Adipose tissue (tissue), 3 donors: ENCODE measurements around the gene CUL1. TPM values are rescaled to one million over a fixed set of nuclear protein-coding genes. Genes with fewer than 3 reads are reported as not detected.

Experiments used
- H3K27ac ChIP-seq: one replicate; pipeline ENCODE4 v1.5.1; 2013; ENCODE audit warnings: low read depth, low read length
- WGBS, 3 donors: extraction: QIAGEN DNeasy Blood & Tissue Kit; methylation state at CpG; one replicate each; pipeline ENCODE4 v1.1.7; 2013; 5-methylcytosine and 5-hydroxymethylcytosine counted together
- polyA plus RNA-seq, 3 donors: library from polyadenylated mRNA; stranded (reverse); fragments of 200-250 nt; gene quantifications; one replicate each; pipeline ENCODE4 v1.2.3, GENCODE V29; 2013
- donor health status: healthy with polysubstance abuse.
- donor health status: Bipolar disorder and iron deficiency.
- donor health status: healthy.

CUL1 gene
- polyA plus RNA-seq, 3 donors, result 14.1 to 37.3 (median 30.4) TPM

DNA sequence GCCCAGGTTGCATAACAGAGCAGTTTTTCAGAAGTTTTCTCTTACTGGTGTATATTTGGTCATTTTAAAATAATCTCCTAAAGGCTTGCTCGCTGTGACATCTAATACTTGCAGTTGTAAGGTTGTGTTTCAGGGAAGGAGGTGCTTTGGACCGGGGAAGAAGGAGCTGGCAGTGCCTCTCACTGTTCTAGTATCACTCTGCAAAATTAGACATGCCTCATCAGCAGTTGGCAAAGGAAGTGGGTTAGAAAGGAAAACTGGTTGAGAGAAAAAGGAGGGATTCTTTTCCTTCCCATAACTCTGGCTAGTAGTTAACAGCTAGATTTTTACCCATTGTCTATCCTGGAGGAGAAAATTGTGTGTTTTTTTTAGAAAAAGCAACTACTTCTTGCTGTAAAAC, 34.8 kb downstream of the CUL1 start:
- 66 to 93% (median 81%) methylated on average over 2 of the region's 2 CpGs for WGBS, 3 donors
- H3K27ac ChIP-seq, result no peak overlapping the region

- WGBS, 3 donors, result 74 to 93% (median 93%) methylated on average over 11 of the region's 11 CpGs
- no peak overlapping the region for H3K27ac ChIP-seq
Measured at GRCh38 chr7:148735141-148735540, 36.4 kb downstream of the CUL1 start.

GRCh38 chr7:148735967-148736366, 37.3 kb downstream of the CUL1 start:
- WGBS, 3 donors, result 94 to 97% (median 95%) methylated on average over 3 of the region's 3 CpGs
- H3K27ac ChIP-seq, result no peak overlapping the region

GRCh38 chr7:148738737-148739535, 40.2 kb downstream of the CUL1 start:
- 90 to 92% (median 91%) methylated on average over 14 of the region's 14 CpGs for WGBS, 3 donors

DNA sequence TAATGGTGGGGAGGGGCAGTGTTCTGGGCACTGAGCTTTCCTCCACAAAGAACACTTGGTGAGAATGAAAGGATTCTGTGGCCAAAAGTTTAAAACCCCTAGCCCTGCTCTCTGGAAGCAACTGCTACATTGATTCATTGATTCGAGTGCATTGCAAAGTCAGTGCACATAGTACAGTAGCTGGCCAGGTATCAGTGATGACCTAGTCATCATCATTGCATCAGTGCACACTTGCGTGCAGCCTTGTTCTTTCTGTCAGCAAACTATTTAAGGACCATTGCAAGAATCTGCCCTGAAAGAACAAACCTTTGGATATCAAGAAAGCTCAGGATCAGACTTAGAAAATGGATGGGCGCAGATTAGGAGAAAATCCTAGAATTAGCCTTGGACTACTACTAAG, 47.4 kb downstream of the CUL1 start:
- 84 to 94% (median 90%) methylated on average over 3 of the region's 3 CpGs for WGBS, 3 donors
- H3K27ac ChIP-seq, result no peak overlapping the region

More at GRCh38 chr7:148738737-148739535, 40.2 kb downstream of the CUL1 start:
- H3K27ac ChIP-seq, result no peak overlapping the region

DNA sequence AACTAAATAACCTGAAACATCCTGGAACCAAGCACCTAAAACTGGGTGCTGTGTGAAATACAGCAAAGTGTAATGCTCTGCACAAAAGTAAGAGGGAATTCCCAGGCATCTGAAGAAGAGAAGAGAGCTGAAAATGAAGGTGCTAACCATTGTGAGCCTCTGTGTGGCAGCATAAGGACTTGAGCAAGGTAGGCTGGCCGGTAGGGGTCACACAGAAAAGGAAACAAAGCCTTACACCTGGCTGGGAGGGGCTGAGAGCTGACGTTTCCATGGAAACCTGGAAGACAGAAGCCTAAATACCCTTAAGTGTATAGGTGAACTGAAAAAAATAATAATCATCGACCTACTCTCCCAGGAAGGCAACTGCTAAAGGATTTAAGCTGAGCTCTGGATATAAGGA, 48.6 kb downstream of the CUL1 start:
- no peak overlapping the region for H3K27ac ChIP-seq
- WGBS, 3 donors, result 29 to 61% (median 45%) methylated on average over 3 of the region's 3 CpGs

GRCh38 chr7:148750442-148751355, 52.0 kb downstream of the CUL1 start:
- H3K27ac ChIP-seq, result no peak overlapping the region
- 96 to 98% (median 97%) methylated on average over 8 of the region's 8 CpGs for WGBS, 3 donors

GRCh38 chr7:148753224-148753623, 54.5 kb downstream of the CUL1 start:
- 56 to 79% (median 73%) methylated on average over 4 of the region's 4 CpGs for WGBS, 3 donors
- no peak overlapping the region for H3K27ac ChIP-seq

GRCh38 chr7:148754912-148755311, 56.2 kb downstream of the CUL1 start:
- H3K27ac ChIP-seq, result no peak overlapping the region
- WGBS, 3 donors, result 81 to 89% (median 82%) methylated on average over 6 of the region's 6 CpGs

DNA sequence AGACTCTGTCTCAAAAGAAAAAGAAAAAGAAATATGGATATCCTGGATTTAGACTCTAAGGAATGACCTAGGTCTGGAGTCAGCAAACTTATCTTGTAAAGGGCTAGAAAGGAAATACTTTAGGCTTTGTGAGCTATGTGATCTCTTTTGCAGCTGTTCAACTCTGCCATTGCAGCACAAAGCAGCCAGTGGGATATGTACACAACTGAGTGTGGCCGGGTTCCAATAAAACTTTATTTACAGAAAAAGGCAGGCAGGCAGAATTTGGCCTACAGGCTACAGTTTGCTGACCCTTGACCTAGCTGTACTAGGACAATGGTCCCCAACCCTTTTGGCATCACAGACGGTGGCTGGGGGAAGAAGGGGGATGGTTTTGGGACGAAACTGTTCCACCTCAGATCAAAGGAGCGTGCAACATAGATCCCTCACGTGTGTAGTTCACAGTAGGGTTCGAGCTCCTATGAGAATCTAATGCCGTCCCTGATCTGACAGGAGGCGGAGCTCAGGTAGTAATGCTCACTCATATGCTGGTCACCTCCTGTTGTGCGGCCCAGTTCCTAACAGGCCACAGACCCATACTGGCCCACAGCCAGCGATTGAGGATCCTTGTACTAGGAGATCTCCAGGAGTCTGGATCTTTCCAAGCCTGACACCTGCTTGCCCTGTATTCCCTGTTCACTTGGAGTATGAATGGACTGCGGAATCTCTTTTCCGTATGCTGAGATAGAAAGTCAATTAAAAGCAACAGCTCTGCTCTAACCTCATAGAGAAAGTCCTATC, 63.0 kb downstream of the CUL1 start:
- H3K27ac ChIP-seq, result no peak overlapping the region
- 95 to 98% (median 95%) methylated on average over 12 of the region's 12 CpGs for WGBS, 3 donors

DNA sequence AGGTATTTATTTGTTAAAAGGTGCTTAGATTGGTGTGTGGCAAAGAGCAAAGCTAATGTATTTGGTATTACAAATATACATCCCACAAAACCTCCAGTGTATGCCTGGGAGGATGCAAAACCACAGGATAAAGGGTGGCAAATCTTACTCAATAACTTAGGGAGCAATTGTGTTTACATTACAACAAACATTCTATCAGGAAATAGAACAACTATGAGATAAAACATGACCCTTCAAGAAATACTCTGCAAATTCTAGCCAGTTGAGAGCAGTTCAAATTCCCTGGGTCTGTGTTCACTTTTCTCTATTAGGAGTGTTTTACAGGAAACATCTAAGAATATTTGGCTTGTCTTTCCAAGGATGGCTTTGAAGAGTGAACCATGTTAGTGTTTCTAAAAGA, 64.9 kb downstream of the CUL1 start:
- H3K27ac ChIP-seq, result no peak overlapping the region

DNA sequence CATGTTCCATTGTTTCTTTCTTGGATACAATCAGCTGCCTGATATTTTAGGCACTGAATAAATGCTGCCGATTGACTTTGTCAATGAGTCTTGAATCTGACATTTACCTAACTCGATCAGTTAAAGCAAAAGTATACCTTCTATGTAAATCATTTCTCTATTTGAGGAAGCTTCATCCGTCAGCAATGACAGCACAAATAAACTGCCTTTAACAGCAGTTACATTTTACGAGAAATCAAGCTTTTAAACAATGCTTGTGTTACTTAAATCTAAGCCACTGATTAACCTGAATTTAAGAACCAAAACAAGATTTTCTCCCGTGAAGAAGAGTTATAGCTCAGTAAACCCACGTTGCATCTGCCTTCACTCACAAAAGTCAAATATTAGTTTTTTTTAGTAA, 71.3 kb downstream of the CUL1 start:
- WGBS, 3 donors, result 49 to 86% (median 81%) methylated on average over 6 of the region's 6 CpGs
- no peak overlapping the region for H3K27ac ChIP-seq

DNA sequence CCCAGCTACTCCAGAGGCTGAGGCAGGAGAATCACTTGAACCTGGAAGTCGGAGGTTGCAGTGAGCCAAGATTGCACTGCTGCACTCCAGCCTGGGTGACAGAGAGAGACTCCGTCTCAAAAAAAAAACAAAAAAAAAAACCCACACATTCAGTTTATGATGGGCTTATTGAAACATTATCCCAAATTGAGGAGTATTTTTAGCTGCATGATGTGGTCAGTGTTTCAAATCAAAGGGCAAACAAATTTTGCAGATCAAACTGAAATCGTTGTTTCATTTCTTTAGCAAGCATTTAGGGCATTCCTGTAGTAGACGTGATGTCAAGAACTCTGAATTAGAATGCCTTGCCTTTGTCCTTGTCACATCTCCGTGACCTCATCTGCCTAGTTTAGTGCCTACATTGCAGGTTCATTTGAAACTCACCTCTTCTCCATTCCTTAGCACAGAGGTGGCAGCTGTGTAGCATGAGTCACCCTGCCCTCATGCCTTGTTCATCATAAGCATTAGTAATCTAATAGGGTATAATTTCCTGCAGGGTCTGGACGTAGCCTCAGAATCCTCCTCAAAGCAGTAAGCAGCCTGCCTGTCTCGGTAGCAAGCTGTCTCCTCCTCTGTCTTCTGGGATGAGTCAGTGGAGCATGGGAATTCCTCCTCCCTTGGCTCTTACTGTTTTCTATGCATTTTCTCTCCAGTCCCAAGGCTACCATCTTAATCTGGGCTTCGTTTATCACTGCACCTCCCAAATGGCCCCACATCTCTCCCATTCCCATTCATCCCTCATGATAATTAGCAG, 73.8 kb downstream of the CUL1 start:
- no peak overlapping the region for H3K27ac ChIP-seq
- 92 to 94% (median 93%) methylated on average over 8 of the region's 8 CpGs for WGBS, 3 donors

- 55 to 88% (median 57%) methylated on average over 10 of the region's 10 CpGs for WGBS, 3 donors
- H3K27ac ChIP-seq, result no peak overlapping the region
Measured at GRCh38 chr7:148773334-148773733, 74.6 kb downstream of the CUL1 start.

- 82 to 92% (median 86%) methylated on average over 1 of the region's 1 CpG for WGBS, 3 donors
- H3K27ac ChIP-seq, result no peak overlapping the region
Measured at GRCh38 chr7:148774471-148774870, 75.8 kb downstream of the CUL1 start.

DNA sequence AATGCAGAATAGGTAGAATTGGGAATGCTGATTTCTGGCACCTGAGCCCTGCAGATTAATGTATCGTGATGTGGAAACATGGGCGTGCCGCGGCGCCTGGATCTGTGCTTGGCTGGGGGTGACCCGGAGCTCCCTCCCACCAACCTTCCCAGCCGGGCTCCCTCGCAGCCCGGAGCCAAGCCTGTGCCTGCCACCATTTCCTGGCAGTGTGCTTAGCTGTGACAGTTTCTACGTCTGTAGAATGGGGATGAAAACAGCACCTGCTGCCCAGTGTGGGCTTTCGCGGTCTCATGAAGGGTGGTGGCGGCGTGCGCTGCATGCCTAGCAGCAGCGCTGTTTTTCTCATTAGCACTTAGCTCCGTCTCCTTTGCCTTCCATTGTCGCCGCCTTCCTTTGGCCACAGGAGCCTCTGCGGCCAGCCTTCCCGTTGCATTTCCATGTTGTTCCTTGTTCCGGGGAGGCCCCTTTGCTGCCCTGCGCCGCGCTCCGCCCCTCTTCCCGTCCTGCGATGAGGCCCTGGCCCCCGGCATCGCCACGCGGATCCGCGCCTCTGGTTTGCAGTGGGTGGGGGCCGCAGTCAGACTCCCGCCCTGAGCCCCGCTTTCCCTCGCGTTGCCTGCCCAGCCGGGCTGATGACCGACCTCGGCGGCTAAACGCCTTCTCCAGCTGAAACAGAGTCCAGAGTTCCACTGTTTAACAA, 84.2 kb downstream of the CUL1 start:
- WGBS, 3 donors, result 82 to 88% (median 86%) methylated on average over 42 to 44 of the region's 44 CpGs
- H3K27ac ChIP-seq, result no peak overlapping the region

DNA sequence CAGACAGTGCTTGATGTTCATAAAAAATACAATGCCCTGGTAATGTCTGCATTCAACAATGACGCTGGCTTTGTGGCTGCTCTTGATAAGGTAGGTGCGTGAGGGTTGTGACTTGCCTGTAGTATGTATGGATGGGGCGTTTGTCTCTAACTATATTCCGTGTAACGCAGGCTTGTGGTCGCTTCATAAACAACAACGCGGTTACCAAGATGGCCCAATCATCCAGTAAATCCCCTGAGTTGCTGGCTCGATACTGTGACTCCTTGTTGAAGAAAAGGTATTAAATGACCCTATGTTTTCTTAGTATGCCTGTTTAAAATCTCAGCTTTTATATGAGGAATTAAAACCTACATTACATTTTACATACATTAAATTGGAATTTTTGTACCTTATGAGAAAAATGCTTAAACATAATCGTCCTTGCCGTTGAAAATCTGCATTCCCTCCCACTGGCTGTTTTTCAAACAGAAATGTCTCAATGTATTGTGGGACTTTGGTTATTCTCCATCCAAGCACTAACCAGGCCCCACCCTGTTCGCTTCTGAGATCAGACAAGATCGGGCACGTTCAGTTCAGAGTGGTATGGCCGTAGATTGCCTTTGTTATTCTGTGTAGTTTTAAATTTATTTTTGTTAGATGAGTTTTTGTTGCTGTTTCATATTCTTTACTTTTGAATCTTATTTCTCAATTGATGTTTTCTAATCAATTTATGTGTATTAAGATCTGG, 85.3 kb downstream of the CUL1 start:
- 89 to 91% (median 89%) methylated on average over 15 of the region's 15 CpGs for WGBS, 3 donors

More for the DNA sequence above, 85.3 kb downstream of the CUL1 start:
- no peak overlapping the region for H3K27ac ChIP-seq
